ENCODE measurements around the gene GUCY1A1.

DNA sequence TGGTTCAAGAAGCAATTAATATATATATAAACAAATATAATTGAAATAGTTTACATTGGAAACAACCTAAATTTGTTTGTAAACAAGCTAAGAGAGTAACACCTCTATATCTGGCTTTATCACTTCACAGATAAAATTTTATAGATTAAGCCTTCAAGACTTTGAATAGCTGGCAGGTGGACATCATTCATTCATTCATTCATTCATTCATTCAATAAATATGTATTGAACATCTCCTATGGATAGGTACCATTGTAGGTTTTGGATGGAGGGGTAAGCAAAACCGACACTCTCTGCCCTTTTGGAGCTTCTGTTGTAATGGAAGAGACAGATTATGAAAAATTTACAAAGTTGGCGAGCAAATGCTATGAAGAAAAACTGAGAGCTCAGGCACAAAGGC is 35.2 kb downstream of the GUCY1A1 start:
- TF ChIP-seq, protein P1, sequence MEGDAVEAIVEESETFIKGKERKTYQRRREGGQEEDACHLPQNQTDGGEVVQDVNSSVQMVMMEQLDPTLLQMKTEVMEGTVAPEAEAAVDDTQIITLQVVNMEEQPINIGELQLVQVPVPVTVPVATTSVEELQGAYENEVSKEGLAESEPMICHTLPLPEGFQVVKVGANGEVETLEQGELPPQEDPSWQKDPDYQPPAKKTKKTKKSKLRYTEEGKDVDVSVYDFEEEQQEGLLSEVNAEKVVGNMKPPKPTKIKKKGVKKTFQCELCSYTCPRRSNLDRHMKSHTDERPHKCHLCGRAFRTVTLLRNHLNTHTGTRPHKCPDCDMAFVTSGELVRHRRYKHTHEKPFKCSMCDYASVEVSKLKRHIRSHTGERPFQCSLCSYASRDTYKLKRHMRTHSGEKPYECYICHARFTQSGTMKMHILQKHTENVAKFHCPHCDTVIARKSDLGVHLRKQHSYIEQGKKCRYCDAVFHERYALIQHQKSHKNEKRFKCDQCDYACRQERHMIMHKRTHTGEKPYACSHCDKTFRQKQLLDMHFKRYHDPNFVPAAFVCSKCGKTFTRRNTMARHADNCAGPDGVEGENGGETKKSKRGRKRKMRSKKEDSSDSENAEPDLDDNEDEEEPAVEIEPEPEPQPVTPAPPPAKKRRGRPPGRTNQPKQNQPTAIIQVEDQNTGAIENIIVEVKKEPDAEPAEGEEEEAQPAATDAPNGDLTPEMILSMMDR (IDR thresholded peaks at IDR 0.05; ENCODE audit: low read length) = no peak
- no peak for TF ChIP-seq EZH2 (optimal IDR thresholded peaks at IDR 0.05; ENCODE audit: low read depth, low read length)
